Measurements from ENCODE around the gene OLFML1. TPM values are rescaled to one million over a fixed set of nuclear protein-coding genes. Genes with fewer than 3 reads are reported as not detected.
A peak's percentile ranks its signal among the peaks of the same experiment; 100 is the strongest.

OLFML1 gene
- total RNA-seq, 2 donors from 2014 or later: 7.4 to 8.7 TPM

DNA sequence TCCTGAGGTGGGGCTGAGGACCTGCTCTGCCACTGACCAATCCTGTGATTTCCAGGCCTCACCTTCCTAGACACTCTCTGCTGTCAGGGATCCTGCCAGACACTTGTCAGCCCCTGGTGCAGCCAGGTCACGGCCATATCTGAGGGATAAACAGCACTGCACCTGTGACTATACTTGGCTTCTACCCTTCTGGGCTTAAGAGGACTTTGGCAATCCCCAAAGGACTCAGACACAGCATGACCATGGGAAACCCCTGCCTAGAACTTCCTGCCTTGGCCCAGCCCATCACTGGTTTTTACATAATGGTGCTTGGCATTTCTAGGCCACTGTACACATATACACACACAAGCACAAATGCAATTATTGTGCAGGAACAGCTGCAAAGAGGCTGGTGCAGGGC is 11.6 kb upstream of the OLFML1 start:
- no peak for DNase-seq (ENCODE audit: low spot score)
- TF ChIP-seq, protein P1, sequence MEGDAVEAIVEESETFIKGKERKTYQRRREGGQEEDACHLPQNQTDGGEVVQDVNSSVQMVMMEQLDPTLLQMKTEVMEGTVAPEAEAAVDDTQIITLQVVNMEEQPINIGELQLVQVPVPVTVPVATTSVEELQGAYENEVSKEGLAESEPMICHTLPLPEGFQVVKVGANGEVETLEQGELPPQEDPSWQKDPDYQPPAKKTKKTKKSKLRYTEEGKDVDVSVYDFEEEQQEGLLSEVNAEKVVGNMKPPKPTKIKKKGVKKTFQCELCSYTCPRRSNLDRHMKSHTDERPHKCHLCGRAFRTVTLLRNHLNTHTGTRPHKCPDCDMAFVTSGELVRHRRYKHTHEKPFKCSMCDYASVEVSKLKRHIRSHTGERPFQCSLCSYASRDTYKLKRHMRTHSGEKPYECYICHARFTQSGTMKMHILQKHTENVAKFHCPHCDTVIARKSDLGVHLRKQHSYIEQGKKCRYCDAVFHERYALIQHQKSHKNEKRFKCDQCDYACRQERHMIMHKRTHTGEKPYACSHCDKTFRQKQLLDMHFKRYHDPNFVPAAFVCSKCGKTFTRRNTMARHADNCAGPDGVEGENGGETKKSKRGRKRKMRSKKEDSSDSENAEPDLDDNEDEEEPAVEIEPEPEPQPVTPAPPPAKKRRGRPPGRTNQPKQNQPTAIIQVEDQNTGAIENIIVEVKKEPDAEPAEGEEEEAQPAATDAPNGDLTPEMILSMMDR (IDR thresholded peaks at IDR 0.05): no peak
- no peaks in the 10 kb centered on the region for H3K27me3 ChIP-seq (replicated peaks; ENCODE audit: insufficient read depth)
- H3K9me3 ChIP-seq: no peaks in the 10 kb centered on the region
- ATAC-seq (ENCODE audit: insufficient number of reproducible peaks, low FRiP score, low read depth): no peak
- H3K27ac ChIP-seq: no peak overlapping the region
- no peaks in the 10 kb centered on the region for H3K36me3 ChIP-seq
- no peak overlapping the region for H3K4me3 ChIP-seq
- H3K4me1 ChIP-seq (ENCODE audit: control insufficient read depth in 1 of 2, low read depth in 2 of 2): no peaks in the 10 kb centered on the region

- no peak for ATAC-seq (ENCODE audit: insufficient number of reproducible peaks, low FRiP score, low read depth)
- H3K27ac ChIP-seq: no peak overlapping the region
- no peaks in the 10 kb centered on the region for H3K27me3 ChIP-seq (replicated peaks; ENCODE audit: insufficient read depth)
Observed at GRCh38 chr11:7480113-7480512, 5.2 kb upstream of the OLFML1 start.

DNA sequence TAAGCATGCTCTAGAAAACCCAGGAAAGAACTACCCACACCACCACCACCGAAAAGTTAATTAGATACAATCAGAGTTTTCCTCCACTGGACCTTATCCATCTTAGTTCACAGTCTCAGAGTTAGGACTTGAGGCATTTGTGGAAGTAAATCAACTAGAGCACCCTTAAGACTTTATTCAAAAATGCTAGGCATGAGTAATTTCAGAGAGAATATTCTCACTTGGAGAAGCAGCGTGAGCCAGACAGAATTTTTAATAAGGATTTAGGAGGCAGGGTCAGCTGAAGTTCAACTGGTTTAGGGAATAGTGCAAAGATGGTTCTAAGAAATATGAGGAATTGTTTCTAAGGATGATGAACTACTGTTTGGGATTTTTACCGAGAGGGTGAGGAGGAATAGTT is 1.2 kb upstream of the OLFML1 start:
- H3K27me3 ChIP-seq (replicated peaks; ENCODE audit: insufficient read depth): no peaks in the 10 kb centered on the region
- DNase-seq (ENCODE audit: low spot score) (no peak), ATAC-seq (ENCODE audit: insufficient number of reproducible peaks, low FRiP score, low read depth) (no peak)
- H3K9me3 ChIP-seq: no peaks in the 10 kb centered on the region
- H3K4me3 ChIP-seq: no peak overlapping the region
- TF ChIP-seq, protein P1 (IDR thresholded peaks at IDR 0.05): no peak
- no peak overlapping the region for H3K27ac ChIP-seq
- no peaks in the 10 kb centered on the region for H3K36me3 ChIP-seq
- peaks cover 0 to 30% of the 10 kb centered on the region in 2 donors for H3K4me1 ChIP-seq (ENCODE audit: control insufficient read depth in 1 of 2, low read depth in 2 of 2)

More at GRCh38 chr11:7480113-7480512, 5.2 kb upstream of the OLFML1 start:
- Histone ChIP-seq H3K36me3 (no peaks in the 10 kb centered on the region), H3K4me1 (ENCODE audit: control insufficient read depth in 1 of 2, low read depth in 2 of 2) (peaks cover 0 to 5% of the 10 kb centered on the region in 2 donors), H3K4me3 (no peak overlapping the region), H3K9me3 (no peaks in the 10 kb centered on the region)
- TF ChIP-seq, protein P1 (IDR thresholded peaks at IDR 0.05): no peak
- DNase-seq (ENCODE audit: low spot score): no peak

- Histone ChIP-seq H3K27ac (no peak overlapping the region), H3K4me3 (no peak overlapping the region)
Observed at GRCh38 chr11:7484645-7485044, 661 bp upstream of the OLFML1 start.

GRCh38 chr11:7486098-7486780 is 933 bp downstream of the OLFML1 start:
- ATAC-seq (ENCODE audit: insufficient number of reproducible peaks, low FRiP score, low read depth) (no peak), DNase-seq (ENCODE audit: low spot score) (no peak)
- Histone ChIP-seq H3K4me3 (peak overlapping the region; percentile 64), H3K27ac (no peak overlapping the region), H3K4me1 (ENCODE audit: control insufficient read depth in 1 of 2, low read depth in 2 of 2) (peaks cover 0 to 30% of the 10 kb centered on the region in 2 donors), H3K27me3 (replicated peaks; ENCODE audit: insufficient read depth) (no peaks in the 10 kb centered on the region), H3K9me3 (no peaks in the 10 kb centered on the region), H3K36me3 (no peaks in the 10 kb centered on the region)
- TF ChIP-seq, protein P1 (IDR thresholded peaks at IDR 0.05): no peak

More at GRCh38 chr11:7484645-7485044, 661 bp upstream of the OLFML1 start:
- no peaks in the 10 kb centered on the region for H3K27me3 ChIP-seq (replicated peaks; ENCODE audit: insufficient read depth)
- TF ChIP-seq, protein P1 (IDR thresholded peaks at IDR 0.05): no peak
- DNase-seq (ENCODE audit: low spot score): no peak
- no peak for ATAC-seq (ENCODE audit: insufficient number of reproducible peaks, low FRiP score, low read depth)
- no peaks in the 10 kb centered on the region for H3K9me3 ChIP-seq
- no peaks in the 10 kb centered on the region for H3K36me3 ChIP-seq
- peaks cover 0 to 30% of the 10 kb centered on the region in 2 donors for H3K4me1 ChIP-seq (ENCODE audit: control insufficient read depth in 1 of 2, low read depth in 2 of 2)

All from thoracic aorta (tissue), 2 donors.